GM13976 (cell line): ENCODE data around the gene IRGC.
A peak's percentile ranks its signal among the peaks of the same experiment; 100 is the strongest.
"Not testable (repeated sequence)": the region's sequence is repeated elsewhere in the genome, so short reads cannot be mapped to it uniquely, and the experiment has no call there.

Source experiments
- DNase-seq: peaks from one replicate; pipeline ENCODE4 v3.0.0; 2012; ENCODE audit warnings: low spot score
- in situ Hi-C: fragments of 300-500 bp; cut with MboI; formaldehyde crosslinking; loops from one replicate; pipeline ENCODE4 v1.12.0; 2022; ENCODE audit warnings: low sequenced_read_pairs, mixed read lengths, inconsistent platforms; ENCODE audit not compliant: unreplicated experiment
- TF ChIP-seq, protein P1 (sequence below): IDR thresholded peaks from 2 replicates; pipeline ENCODE4 v1.5.1; 2012; ENCODE audit warnings: borderline replicate concordance, mild to moderate bottlenecking; ENCODE audit not compliant: insufficient read depth; ENCODE audit errors: extremely low read depth, missing control alignments, control extremely low read depth

The IRGC gene

DNA sequence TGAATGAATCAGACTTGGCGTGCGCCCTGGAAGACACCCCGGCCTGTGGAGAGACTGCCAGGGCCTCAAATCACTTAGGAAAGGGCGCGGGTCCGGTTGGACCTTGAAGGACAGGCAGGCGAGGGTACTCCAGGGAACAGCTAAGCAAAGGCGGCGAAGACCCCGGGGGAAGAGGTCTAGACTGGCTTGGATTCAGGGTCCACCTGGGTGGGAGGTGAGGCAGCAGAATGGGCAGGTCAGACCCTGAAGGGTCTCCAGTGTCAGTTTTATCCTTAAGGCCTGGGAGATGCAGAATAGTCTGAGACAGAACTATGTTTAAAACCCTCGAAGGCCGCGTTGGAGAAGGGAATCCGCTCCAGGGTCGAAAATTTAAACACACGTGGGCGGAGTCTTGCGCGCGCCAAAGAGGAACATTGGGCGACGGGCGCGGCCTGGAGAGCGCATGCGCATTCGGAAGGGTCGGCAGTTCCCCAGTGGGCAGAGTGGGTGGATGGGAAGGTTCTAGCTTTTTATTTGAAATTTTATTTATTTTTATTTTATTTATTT, 39.5 kb downstream of the IRGC start:
- peak; percentile 78 for DNase-seq
- in situ Hi-C loops: no loop called here
- TF ChIP-seq, protein P1, sequence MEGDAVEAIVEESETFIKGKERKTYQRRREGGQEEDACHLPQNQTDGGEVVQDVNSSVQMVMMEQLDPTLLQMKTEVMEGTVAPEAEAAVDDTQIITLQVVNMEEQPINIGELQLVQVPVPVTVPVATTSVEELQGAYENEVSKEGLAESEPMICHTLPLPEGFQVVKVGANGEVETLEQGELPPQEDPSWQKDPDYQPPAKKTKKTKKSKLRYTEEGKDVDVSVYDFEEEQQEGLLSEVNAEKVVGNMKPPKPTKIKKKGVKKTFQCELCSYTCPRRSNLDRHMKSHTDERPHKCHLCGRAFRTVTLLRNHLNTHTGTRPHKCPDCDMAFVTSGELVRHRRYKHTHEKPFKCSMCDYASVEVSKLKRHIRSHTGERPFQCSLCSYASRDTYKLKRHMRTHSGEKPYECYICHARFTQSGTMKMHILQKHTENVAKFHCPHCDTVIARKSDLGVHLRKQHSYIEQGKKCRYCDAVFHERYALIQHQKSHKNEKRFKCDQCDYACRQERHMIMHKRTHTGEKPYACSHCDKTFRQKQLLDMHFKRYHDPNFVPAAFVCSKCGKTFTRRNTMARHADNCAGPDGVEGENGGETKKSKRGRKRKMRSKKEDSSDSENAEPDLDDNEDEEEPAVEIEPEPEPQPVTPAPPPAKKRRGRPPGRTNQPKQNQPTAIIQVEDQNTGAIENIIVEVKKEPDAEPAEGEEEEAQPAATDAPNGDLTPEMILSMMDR: no peak

DNA sequence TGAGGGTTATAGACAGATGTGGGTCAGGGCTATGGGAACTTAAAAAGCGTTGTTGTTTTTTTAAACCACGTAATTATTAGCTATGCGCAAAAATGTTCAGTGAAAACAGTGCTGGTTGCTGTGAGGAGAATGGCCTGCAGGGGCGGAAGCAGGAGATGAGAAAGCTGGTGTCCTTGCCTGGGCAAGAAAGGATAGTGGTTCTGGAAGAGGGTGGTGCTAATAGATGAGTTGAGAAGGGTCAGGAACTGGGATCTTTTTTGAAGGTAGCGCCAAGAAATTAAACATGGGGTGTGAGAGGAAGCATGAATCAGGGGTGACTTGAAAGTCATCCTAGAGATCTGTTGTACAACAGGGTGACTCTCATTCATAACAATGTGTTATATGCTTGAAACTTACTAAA, 43.6 kb downstream of the IRGC start:
- in situ Hi-C loops: no loop called here
- no peak for DNase-seq
- TF ChIP-seq, protein P1: no peak

DNA sequence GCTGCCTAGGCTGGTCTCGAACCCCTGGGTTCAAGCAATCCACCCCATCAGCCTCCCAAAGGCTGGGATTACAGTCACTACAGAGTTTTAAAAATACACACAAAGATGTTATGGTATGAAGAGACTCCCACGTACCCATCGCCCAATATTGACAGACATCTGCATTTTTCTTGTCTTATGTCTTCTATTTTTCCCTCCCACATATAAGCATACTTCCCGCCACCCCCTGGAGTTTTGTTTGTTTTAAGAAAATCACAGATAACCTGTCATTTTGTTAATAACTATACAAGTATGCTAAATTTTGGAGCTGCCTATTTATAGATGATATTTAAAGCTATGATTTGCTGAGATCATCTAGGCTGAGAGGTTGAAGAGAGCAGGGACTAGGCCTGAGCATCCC, 45.1 kb downstream of the IRGC start:
- DNase-seq: no peak
- in situ Hi-C loops: no loop called here
- TF ChIP-seq, protein P1: no peak

DNA sequence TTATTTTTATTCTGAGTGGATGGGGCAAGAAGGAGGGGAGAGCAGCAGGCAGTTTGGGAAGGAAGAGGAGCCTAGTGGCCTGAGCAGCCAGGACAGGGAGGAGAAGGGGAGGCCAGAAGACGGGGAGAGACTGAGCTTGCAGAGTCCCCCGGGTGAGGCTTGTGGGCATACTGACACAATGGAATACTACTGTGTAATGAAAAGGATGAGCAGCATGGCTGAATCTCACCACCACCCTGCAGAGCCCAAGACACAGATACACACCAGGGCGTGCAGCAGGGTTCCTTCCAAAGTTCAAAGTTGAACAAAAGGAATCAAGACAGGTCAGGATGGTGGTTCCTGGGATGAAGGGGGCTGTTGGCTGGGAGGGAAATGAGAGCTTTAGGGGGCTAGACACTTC, 46.9 kb downstream of the IRGC start:
- DNase-seq: no peak
- TF ChIP-seq, protein P1: no peak
- in situ Hi-C loops: no loop called here

DNA sequence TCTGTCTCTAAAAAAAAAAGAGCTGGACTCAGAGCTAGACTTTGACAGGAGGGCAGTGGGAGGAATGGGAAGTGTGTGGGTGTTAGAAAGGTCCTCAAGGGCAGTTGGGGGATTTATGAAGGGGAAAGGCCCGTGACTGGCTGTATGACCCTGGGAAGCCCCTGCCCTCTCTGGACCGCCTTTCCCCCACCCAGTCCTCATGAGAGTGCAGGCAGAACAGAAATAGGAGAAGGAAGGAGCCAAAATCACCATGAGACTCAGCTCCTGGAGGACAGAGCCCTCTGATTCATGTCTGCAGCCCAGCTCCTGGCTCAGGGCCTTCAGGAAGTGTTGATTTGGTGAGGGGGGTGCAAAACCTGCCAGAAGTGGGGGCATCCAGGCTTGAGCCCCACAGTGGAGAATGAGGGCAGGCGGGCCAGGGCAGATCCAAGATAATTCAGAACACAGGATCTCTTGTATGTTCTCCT, 47.6 kb downstream of the IRGC start:
- TF ChIP-seq, protein P1: no peak
- in situ Hi-C loops: no loop called here
- no peak for DNase-seq

DNA sequence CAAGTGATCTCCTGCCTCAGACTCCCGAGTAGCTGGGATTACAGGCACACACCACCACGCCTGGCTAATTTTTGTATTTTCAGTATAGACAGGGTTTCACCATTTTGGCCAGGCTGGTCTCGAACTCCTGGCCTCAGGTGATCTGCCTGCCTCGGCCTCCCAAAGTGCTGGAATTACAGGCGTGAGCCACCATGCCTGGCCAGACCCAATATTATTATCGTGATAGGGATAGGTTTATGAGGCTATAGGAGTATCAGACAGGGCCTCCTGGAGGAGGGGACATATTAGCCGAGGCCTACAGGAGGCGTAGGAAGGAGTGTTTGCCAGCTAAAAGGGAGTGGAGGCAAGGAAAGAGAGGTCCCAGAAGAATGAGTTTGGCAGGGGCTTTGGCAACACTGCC, 48.8 kb downstream of the IRGC start:
- DNase-seq, in situ Hi-C loops: not testable (repeated sequence)

DNA sequence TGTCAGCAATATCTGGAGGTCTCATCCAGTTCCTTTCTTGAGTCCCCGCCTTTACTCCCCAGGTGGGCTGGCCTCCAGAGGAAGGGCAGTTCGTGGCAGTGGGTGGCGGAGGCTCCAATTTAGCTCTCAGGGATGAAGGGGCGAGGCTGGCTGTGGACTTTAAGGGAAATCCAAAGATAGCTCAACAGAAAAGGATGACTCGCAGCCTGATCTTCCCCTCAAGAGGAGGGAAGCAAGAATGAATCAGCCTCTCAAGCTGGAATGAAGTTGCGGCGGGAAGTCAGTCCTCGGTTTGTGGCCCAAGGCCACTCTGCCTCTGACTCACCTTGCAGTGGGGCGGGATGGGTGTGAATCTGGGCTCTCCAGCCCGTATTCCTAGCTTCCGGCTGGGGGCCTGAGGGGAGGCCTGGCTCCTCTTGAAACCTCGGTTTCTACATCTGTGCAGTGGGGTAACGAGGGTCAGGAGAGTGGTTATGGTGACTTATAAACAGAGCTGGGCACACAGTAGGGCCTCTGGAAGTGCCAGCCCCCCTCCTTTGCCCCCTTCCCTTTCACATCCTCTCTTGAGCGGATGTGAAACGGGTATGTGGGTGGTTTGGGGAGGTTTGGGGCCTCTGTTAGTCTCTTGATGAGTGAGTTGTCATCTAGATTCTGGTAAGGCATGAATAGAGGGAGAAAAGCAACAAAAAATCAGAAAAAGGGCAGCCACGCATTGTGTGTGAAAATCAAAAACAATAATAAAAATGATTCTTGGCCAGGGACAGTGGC, 49.4 kb downstream of the IRGC start:
- in situ Hi-C loops: no loop called here
- peak; percentile 72 for DNase-seq
- TF ChIP-seq, protein P1: no peak
